Activated CD8-positive, alpha-beta T cell treated with anti-CD3 and anti-CD28 coated beads for 36 hours (primary cell): ENCODE measurements around the gene HSP90AB1. TPM values are rescaled to one million over a fixed set of nuclear protein-coding genes. Genes with fewer than 3 reads are reported as not detected.

Source experiments
- ATAC-seq: fragments of 200-7000 bp; cut with Tn5 transposase; one replicate; pipeline ENCODE4 v1.10.0; 2021; ENCODE audit warnings: mild to moderate bottlenecking, moderate library complexity
- CTCF ChIA-PET: fragments of 350-600 bp; sonication (Branson Sonifier 250); formaldehyde crosslinking; loops from one replicate; lab custom pipeline; 2021; ENCODE audit warnings: antibody characterized with exemption; lab: Charles Lee
- POLR2A ChIA-PET: fragments of 350-600 bp; sonication (Branson Sonifier 250); formaldehyde crosslinking; loops from one replicate; lab custom pipeline; 2021; ENCODE audit warnings: antibody characterized with exemption; lab: Charles Lee
- DNase-seq: peaks from one replicate; pipeline ENCODE4 v3.0.0-alpha.2; 2020
- H3K27ac Mint-ChIP-seq: one replicate; pipeline ENCODE4 v1.8.0; 2021; ENCODE audit warnings: mild to moderate bottlenecking, mixed read lengths
- H3K27me3 Mint-ChIP-seq: one replicate; pipeline ENCODE4 v1.8.0; 2021; ENCODE audit warnings: mixed read lengths
- H3K36me3 Mint-ChIP-seq: one replicate; pipeline ENCODE4 v1.8.0; 2021; ENCODE audit warnings: low read depth, mixed read lengths
- H3K4me1 Mint-ChIP-seq: one replicate; pipeline ENCODE4 v1.8.0; 2021; ENCODE audit warnings: low read depth, mixed read lengths
- H3K4me3 Mint-ChIP-seq: one replicate; pipeline ENCODE4 v1.8.0; 2021; ENCODE audit warnings: mild to moderate bottlenecking, moderate library complexity, mixed read lengths
- H3K9me3 Mint-ChIP-seq: one replicate; pipeline ENCODE4 v1.8.0; 2021; ENCODE audit warnings: mixed read lengths
- intact Hi-C: fragments of 100-400 bp; cut with micrococcal nuclease; formaldehyde crosslinking; loops from one replicate; pipeline ENCODE4 v1.10.0; 2022
- total RNA-seq, 2 experiments: library from RNA; stranded (reverse); gene quantifications; one replicate each; pipeline ENCODE4 v1.2.3, GENCODE V29; 2021
- TF ChIP-seq, protein P1 (sequence below): fragments of 200-600 bp; IDR thresholded peaks from one replicate; pipeline ENCODE4 v1.8.0; 2022; ENCODE audit warnings: antibody characterized with exemption, mild to moderate bottlenecking

HSP90AB1 gene
- total RNA-seq, 2 experiments from 2014 or later, result 2,124 to 2,130 TPM

DNA sequence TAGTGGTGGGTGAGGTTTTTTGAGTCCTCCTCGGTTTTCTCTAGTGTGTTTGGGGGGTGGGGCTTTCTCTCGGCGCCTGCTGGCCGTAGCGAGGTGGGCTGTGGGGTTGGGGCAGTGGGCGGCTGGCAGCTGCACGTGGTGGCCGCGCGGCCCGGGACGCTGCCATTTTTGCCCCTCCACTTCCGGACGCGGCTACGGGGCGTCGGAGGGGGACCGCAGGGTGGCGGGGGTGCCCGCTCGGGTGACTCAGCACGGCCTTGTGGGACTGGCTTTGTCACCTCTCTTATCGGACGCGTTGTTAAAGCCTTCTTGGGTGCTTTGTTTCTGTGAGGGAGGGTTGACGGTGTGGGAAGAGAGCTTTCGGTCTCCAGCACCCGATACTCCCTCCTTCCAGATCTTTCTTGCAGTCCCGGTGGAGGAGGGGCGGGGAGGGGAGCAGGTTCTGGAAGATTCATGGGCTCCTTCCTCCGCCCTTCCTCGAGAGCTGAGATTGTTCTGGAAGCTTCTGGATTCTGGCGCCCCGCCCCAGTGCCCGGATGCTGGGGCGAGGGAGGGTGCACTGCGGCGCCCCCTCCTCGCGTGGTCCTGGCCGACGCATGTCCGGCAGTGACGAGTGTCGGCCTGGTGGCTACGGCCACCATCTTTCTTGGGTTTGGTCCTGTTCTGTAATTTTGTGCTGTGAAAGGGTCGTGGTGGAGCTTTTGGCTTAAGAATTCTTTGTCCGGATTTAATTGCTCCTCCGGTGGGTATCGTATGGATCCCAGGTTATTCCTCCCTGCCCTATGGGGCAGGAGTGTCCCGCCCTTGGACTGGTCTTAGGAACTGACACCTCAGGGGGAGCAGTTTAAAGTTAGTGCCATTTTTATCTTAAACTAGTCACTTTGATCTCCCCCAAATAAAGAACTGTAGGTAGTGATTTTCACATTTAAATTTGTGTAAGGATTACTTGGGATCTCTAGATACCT is 719 bp downstream of the HSP90AB1 start:
- DNase-seq, result peak; percentile 91
- no peaks in the 10 kb centered on the region for H3K9me3 Mint-ChIP-seq
- H3K36me3 Mint-ChIP-seq, result peaks cover 60% of the 10 kb centered on the region
- intact Hi-C loops, result no loop called here
- peak overlapping the region; percentile 100 for H3K27ac Mint-ChIP-seq
- H3K27me3 Mint-ChIP-seq, result peaks cover 3% of the 10 kb centered on the region
- TF ChIP-seq, protein P1, sequence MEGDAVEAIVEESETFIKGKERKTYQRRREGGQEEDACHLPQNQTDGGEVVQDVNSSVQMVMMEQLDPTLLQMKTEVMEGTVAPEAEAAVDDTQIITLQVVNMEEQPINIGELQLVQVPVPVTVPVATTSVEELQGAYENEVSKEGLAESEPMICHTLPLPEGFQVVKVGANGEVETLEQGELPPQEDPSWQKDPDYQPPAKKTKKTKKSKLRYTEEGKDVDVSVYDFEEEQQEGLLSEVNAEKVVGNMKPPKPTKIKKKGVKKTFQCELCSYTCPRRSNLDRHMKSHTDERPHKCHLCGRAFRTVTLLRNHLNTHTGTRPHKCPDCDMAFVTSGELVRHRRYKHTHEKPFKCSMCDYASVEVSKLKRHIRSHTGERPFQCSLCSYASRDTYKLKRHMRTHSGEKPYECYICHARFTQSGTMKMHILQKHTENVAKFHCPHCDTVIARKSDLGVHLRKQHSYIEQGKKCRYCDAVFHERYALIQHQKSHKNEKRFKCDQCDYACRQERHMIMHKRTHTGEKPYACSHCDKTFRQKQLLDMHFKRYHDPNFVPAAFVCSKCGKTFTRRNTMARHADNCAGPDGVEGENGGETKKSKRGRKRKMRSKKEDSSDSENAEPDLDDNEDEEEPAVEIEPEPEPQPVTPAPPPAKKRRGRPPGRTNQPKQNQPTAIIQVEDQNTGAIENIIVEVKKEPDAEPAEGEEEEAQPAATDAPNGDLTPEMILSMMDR, result no peak
- POLR2A ChIA-PET, result interaction anchor here (0.7 to 10.9 kb wide), 38 partner anchors 9 to 1463 kb away, joined by 3 to 486 read pairs (median 5); partner anchors contain the start of genes AARS2, MRPL14, NFKBIE and POLR1C
- peak; percentile 47 for ATAC-seq
- peaks cover 44% of the 10 kb centered on the region for H3K4me1 Mint-ChIP-seq
- CTCF ChIA-PET, result interaction anchor here (0.8 to 7.3 kb wide), 7 partner anchors 10 to 79 kb away, joined by 3 to 47 read pairs (median 4); partner anchors contain the start of gene SLC35B2
- peak overlapping the region; percentile 100 for H3K4me3 Mint-ChIP-seq

DNA sequence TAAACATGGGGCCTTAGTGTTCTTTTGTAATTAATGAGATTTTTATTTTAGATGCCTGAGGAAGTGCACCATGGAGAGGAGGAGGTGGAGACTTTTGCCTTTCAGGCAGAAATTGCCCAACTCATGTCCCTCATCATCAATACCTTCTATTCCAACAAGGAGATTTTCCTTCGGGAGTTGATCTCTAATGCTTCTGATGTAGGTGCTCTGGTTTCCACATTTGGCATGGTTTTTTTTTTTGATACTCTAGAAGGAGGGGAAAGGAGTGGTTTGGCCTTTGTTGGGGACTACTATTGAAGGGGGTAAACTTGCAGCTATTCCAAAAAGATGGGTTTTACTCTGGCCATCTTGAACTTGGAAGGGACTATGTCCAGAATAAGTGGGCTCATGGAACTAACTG is 1.7 kb downstream of the HSP90AB1 start:
- H3K27me3 Mint-ChIP-seq, result peaks cover 3% of the 10 kb centered on the region
- H3K36me3 Mint-ChIP-seq, result peaks cover 70% of the 10 kb centered on the region
- no peaks in the 10 kb centered on the region for H3K9me3 Mint-ChIP-seq
- CTCF ChIA-PET, result interaction anchor here (0.8 to 7.3 kb wide), 3 partner anchors 9 to 76 kb away, joined by 3 to 47 read pairs (median 38); partner anchors contain the start of gene SLC35B2
- POLR2A ChIA-PET, result interaction anchor here (1.0 to 10.9 kb wide), 11 partner anchors 10 to 125 kb away, joined by 3 to 486 read pairs (median 13); partner anchors contain the start of genes NFKBIE, SLC29A1, SLC35B2 and TMEM151B
- peak overlapping the region; percentile 100 for H3K4me3 Mint-ChIP-seq
- H3K27ac Mint-ChIP-seq, result peak overlapping the region; percentile 100
- H3K4me1 Mint-ChIP-seq, result peaks cover 53% of the 10 kb centered on the region
- ATAC-seq (no peak), DNase-seq (no peak)
- intact Hi-C loops, result no loop called here
- TF ChIP-seq, protein P1, result no peak

GRCh38 chr6:44249082-44249748 is 2.3 kb downstream of the HSP90AB1 start:
- TF ChIP-seq, protein P1, result no peak
- POLR2A ChIA-PET, result interaction anchor here (1.1 to 10.9 kb wide), 6 partner anchors 10 to 125 kb away, joined by 3 to 486 read pairs (median 34); partner anchors contain the start of genes NFKBIE, SLC29A1 and SLC35B2
- no peak for ATAC-seq

GRCh38 chr6:44250067-44250717 is 3.3 kb downstream of the HSP90AB1 start:
- peaks cover 65% of the 10 kb centered on the region for H3K4me1 Mint-ChIP-seq
- no peaks in the 10 kb centered on the region for H3K9me3 Mint-ChIP-seq
- intact Hi-C loops, result no loop called here
- TF ChIP-seq, protein P1, result no peak
- no peak for ATAC-seq
- POLR2A ChIA-PET, result interaction anchor here (1.2 to 17.2 kb wide), 5 partner anchors 5 to 81 kb away, joined by 3 to 486 read pairs (median 131); partner anchors contain the start of genes HSP90AB1, NFKBIE, SLC29A1 and SLC35B2
- CTCF ChIA-PET, result interaction anchor here (1.2 to 1.6 kb wide), 2 partner anchors 12 to 14 kb away, joined by 4 to 5 read pairs; no protein-coding TSS in a partner anchor
- peaks cover 3% of the 10 kb centered on the region for H3K27me3 Mint-ChIP-seq
- DNase-seq, result no peak
- peak overlapping the region; percentile 100 for H3K4me3 Mint-ChIP-seq
- H3K36me3 Mint-ChIP-seq, result peaks cover 72% of the 10 kb centered on the region
- peak overlapping the region; percentile 100 for H3K27ac Mint-ChIP-seq

More at GRCh38 chr6:44249082-44249748, 2.3 kb downstream of the HSP90AB1 start:
- CTCF ChIA-PET, result interaction anchor here (0.8 to 7.3 kb wide), 2 partner anchors 8 to 77 kb away, joined by 3 to 47 read pairs; partner anchors contain the start of gene SLC35B2
- DNase-seq, result no peak
- H3K4me1 Mint-ChIP-seq, result peaks cover 58% of the 10 kb centered on the region
- intact Hi-C loops, result no loop called here
- H3K4me3 Mint-ChIP-seq, result peak overlapping the region; percentile 100
- peak overlapping the region; percentile 100 for H3K27ac Mint-ChIP-seq
- peaks cover 3% of the 10 kb centered on the region for H3K27me3 Mint-ChIP-seq
- no peaks in the 10 kb centered on the region for H3K9me3 Mint-ChIP-seq
- H3K36me3 Mint-ChIP-seq, result peaks cover 72% of the 10 kb centered on the region
